ENCODE results near the gene NIPA2.

The NIPA2 gene

GRCh38 chr15:22904736-22905135 is 66.3 kb downstream of the NIPA2 start:
- no peak for DNase-seq

- DNase-seq = no peak
Observed at GRCh38 chr15:22907161-22907950, 68.9 kb downstream of the NIPA2 start.

- DNase-seq = no peak
Observed at GRCh38 chr15:22908830-22909229, 70.4 kb downstream of the NIPA2 start.

GRCh38 chr15:22911306-22911705 is 72.8 kb downstream of the NIPA2 start:
- DNase-seq = no peak

- no peak for DNase-seq
Observed at GRCh38 chr15:22912256-22912655, 73.8 kb downstream of the NIPA2 start.

GRCh38 chr15:22913646-22914380 is 75.3 kb downstream of the NIPA2 start:
- DNase-seq = no peak

GRCh38 chr15:22915866-22916515 is 77.5 kb downstream of the NIPA2 start:
- DNase-seq = no peak

GRCh38 chr15:22916606-22917350 is 78.3 kb downstream of the NIPA2 start:
- DNase-seq = no peak

GRCh38 chr15:22917556-22917955 is 79.1 kb downstream of the NIPA2 start:
- DNase-seq = no peak
